ENCODE results near the gene PRCD.
"Not testable (repeated sequence)": the region's sequence is repeated elsewhere in the genome, so short reads cannot be mapped to it uniquely, and the experiment has no call there.

The PRCD gene

DNA sequence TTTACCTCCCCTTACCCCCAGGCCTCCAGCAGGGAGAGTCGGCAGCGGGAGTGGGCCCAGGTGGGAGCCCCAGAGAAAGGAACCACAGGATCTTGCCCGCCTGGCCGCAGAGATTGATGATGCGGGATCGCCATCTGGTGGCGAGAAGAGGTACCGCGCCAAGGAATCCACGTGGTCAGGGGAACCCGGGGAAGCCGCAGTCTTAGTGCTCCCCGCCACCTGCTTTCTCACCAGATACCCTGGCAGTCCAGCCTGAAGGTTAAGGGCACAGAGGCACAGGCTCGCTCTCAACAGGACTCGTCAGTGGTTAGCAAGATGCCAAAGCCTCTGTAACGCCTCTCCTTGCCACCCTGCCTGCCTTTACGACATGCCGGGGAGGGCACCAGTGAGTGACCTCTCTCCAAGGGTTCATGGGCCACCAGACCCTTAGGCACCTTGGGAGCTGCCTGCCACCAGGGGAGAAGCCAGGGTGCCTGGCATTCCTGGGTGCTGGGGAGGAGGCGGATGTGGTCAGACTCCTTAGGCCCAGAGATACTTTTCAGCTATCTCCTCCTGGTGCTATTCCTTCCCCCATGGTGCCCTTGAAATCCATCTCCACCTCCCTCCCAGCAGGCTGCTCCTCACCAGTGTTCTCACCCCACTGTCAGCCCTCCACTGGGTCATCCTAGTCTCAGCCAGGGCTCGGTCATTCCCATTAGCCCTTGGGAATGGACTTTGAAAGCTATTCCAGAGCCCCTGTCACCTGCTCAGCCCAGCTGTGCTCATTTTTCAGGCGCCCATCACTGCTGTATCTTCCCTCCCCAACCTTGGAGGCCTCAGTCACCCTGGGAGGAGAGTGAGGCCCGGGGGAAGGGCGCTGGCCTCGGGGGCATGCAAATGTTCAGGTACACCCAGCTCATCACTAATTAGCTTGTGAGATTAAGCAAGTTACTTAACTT, 33.2 kb upstream of the PRCD start:
- DNase-seq, result peak; percentile 92

- not testable (repeated sequence) for DNase-seq
Observed at GRCh38 chr17:76508472-76509063, 31.3 kb upstream of the PRCD start.

- no peak for DNase-seq
Observed at GRCh38 chr17:76510831-76511244, 29.0 kb upstream of the PRCD start.

- DNase-seq, result no peak
Observed at GRCh38 chr17:76511668-76512365, 28.0 kb upstream of the PRCD start.

DNA sequence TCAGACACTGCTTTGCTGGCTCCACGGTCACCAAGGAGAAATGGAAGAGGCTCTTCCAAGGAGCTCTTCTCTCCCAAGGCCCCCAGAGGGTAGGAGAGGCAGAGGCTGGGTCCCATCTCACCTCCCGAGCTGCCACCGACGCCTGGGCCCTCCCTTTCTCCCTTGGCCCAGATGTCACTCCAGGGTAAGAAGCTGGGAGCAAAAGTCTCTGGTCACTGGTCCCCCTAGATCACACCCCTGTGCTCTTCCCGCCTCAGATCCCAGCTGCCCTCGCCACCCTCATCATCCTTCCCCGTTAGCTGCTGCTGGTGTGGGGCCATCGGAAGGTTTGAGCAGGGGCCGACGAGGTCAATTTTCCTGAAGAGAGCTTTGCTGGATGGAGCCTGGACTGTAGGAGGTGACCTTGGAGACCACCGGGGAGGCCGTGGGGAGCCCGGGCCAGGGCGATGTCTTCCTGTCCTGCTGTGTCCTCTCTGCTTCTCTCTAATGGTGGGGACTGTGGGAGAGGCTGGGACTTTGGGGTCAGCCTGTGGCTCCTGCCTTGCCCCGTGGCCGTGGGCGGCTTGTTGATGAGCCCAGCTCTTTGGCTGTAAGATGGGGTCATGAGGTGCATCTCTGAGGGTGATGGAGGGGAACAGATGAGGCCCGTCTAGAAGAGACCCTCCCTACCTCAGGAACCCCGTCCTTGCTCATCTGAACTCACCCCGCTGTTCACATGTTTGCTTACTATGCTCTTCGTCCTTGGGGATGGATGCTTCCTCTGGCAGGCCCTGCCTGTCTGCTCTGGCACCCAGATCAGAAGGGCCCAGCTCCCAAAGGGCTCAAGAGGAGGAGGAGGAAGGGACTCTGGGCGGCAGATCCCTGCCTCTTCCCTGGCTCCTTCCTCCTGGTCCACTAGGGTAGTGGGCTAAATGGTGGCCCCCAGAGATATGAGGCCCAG, 27.2 kb upstream of the PRCD start:
- DNase-seq, result no peak

DNA sequence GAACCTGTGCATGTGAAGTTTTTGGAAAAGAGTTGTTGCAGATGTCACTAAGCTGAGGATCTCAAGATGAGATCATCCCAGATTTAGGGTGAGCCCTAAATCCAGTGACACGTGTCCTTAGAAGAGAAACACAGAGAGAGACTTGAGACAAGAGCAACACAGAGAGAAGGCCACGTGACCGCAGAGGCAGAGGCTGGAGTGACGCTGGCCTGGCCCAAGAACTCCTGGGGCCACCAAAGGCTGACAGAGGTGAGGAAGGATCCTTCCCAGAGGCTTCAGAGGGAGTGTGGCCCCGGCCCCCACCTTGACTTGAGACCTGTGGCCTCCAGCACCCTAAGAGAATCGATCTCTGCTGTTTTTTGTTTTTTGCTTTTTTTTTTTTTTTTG, 26.5 kb upstream of the PRCD start:
- no peak for DNase-seq

DNA sequence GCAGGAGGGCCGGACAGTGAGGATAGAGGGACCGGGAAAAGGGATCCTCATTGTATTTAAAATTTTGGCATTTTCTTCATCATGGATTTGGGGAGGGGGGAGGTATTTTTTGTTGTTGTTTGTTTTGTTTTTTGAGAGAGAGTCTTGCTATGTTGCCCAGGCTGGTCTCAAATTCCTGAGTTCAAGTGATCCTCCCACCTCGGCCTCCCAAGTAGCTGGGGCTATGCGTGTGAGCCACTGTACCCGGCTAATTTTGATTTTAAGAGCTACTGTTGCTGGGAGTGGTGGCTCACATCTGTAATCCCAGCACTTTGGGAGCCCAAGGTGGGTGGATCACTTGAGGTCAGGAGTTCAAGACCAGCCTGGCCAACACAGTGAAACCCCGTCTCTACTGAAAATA, 25.5 kb upstream of the PRCD start:
- not testable (repeated sequence) for DNase-seq

GRCh38 chr17:76515274-76515949, 24.4 kb upstream of the PRCD start:
- peak; percentile 90 for DNase-seq

- no peak for DNase-seq
Observed at GRCh38 chr17:76517638-76518038, 22.2 kb upstream of the PRCD start.

DNA sequence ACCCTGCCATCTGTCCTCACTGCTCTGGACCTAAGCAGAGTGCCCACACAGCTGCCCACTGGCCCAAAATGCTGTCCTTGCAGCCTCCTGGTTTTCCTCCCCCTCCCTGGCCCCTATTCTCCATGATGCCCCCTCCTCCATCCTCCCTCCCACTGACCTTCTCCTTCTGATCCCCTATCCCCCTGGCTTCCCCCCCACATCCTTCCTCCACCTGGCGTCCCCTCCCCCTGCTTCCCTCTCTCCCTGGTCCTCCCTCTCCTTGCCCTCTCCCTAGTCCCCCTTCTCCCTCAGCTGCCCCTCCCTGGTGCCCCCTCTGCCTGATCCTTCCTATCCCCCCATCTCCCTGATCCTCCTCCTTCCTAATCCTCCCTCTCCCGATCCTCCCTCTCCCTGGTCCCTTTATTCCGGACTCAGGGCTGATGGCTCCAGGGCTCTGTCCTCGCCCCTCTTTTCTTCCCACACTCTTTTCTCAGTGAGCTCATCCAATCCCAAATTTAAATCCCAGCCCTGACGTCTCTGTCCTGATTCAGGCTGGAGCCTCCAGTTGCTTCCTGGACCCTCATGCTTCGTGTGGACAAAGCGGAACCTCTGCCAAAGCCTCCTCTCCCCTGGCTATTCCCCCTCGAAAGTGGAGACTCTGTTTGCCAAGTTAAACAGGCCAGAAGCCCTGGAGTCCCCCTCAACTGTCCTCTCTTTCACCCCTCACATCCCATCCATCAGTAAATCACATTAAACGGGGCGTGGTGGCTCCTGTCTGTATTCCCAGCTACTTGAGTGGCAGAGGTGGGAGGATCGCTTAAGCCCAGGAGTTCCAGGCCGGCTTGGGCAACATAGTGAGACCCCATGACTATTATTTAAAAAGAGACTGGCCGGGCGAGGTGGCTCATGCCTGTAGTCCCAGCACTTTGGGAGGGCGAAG, 20.5 kb upstream of the PRCD start:
- no peak for DNase-seq

- DNase-seq, result no peak
Observed at GRCh38 chr17:76521262-76521661, 18.6 kb upstream of the PRCD start.

DNA sequence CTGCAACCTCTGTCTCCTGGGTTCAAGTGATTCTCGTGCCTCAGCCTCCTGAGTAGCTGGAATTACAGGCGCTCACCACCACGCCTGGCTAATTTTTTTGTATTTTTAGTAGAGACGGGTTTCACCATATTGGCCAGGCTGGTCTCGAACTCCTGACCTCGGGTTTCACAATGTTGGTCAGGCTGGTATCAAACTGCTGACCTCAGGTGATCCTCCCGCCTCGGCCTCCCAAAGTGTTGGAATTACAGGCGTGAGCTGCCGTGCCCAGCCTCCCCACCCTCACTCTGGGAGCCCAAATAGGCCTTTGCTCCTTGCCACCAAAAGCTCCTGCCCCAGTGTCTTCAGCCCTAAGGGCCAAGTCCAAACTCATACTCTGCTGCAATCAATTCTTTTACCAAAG, 18.2 kb upstream of the PRCD start:
- DNase-seq, result not testable (repeated sequence)

DNA sequence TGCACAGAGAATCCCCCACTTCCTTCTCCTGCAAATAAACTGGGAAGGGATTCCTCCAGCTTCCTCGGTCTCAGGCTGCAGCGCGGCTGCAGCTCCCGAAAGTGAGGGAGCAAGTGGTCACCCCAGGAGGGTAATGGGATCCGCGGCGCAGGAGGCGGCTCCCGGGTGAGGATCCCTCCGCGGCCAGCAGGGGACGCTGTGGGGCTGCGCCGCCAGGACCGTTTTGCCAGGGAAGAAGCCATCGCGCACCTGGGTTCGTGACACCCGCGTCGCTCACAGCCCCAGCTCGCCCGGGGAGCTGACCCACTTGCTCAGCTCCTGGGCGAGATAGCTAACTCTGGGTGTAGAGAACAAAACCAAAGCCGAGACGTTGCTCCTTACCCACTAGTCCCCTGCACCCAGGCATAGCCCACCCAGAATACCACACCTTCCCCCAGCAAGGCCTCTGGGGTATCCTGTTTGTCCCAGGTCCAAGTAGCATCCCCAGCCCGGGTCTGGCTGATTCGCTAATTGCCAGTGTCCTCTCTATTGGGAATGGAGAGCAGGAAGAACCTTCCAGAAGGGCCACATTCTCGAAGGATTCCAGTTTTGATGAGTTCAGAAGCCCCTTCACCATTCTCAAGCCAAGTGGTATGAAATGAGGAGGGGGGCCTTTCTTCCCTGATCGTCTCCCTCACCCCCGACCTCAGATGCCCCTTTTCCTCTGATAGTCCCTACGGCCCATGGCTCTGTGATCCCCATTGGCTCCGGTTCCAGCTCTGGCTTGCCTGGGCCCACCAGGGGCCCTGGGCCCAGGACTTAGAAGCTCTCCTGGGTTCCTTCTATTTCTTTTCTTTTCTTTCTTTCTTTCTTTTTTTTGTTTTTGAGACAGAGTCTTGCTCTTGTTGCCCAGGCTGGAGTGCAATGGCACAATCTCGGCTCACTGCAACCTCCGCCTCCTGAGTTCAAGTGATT, 16.5 kb upstream of the PRCD start:
- peak; percentile 85 for DNase-seq

DNA sequence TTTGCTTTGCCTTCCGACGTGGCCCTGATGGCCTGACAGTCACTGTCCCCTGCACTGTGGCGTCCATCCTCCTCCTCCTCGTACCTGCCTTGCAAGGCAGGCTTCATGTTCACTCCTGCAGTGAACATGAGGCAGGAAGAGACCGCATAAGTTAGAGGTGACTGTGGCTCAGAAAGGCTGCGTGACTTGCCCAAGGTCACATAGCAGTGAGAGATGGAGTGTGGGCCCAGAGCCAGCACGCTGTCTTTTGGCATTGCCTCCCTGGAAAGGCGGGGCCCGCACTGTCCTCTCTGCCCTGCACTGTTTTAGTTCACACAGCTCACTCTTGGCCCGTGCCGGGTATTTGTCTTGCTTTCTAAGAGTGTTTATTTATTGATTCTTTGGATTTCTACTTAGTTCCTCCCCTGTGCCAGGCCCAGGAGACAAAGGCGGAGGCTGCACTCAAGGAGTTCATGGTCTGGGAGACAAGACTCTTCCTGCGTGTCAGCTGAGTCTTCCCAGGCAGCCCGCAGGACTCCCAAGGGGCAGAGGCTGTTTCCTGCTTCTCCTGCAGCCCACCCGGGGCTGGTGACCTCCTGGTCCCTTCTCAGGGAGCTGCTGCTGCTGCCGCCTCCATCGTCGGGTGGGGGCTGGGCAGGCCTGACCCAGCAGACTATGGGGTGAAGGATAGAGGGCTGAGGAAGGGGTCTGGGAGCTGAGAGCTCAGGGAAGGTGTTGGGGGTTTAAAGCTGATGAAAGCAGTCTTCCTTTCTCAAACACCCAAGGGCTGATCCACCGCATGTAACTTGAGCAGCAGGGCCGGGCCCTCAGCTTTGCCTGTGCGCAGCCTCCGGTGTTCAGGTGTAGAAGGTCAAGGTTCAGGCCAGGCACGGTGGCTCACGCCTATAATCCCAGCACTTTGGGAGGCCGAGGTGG, 15.0 kb upstream of the PRCD start:
- DNase-seq, result no peak

DNA sequence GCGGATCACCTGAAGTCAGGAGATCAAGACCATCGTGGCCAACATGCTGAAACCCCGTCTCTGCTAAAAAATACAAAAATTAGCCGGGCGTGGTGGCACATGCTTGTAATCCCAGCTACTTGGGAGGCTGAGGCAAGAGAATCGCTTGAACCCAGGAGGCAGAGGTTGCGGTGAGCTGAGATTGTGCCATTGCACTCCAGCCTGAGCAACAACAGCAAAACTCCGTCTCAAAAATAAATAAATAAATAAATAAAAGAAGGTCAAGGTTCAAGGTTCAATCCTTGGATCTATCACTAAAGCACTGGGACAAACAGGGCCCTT, 14.4 kb upstream of the PRCD start:
- DNase-seq, result not testable (repeated sequence)

DNA sequence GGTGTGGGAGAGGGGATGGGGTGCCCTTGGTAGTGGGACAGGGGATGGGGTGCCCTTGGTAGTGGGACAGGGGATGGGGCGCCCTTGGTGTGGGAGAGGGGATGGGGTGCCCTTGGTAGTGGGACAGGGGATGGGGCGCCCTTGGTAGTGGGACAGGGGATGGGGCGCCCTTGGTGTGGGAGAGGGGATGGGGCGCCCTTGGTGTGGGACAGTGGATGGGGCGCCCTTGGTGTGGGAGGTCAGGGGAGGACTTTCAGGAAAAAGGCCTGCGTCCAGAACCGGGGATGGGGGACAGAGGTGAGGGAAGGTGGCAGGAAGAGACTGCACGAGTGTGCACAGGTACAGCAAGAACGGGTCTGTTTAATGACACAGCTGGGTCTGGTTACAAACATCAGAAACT, 12.8 kb upstream of the PRCD start:
- DNase-seq, result not testable (repeated sequence)

- peak; percentile 59 for DNase-seq
Observed at GRCh38 chr17:76527430-76528111, 12.3 kb upstream of the PRCD start.

GRCh38 chr17:76528156-76528527, 11.7 kb upstream of the PRCD start:
- no peak for DNase-seq

Measured in CD4-positive, alpha-beta T cell treated with Interleukin-12 subunit alpha and Interleukin-12 subunit beta, for 1 hour (primary cell).